Fibroblast of mammary gland (primary cell): ENCODE results near the gene MYO10.

Experiments used
- DNase-seq: peaks from one replicate; pipeline ENCODE4 v3.0.0-alpha.2; 2010; ENCODE audit warnings: low read depth
- H3K4me3 ChIP-seq: 2 replicates; pipeline ENCODE4 v1.5.1; 2011; ENCODE audit warnings: low read depth, mild to moderate bottlenecking, low read length, moderate library complexity; ENCODE audit not compliant: control insufficient read depth
- CTCF ChIP-seq: conservative IDR thresholded peaks from 2 replicates; pipeline ENCODE4 v1.5.1; 2011; ENCODE audit warnings: low read depth, low read length, inconsistent platforms; ENCODE audit not compliant: control insufficient read depth, insufficient read depth

Gene MYO10

GRCh38 chr5:16866795-16867576 is 69.1 kb downstream of the MYO10 start:
- no peak for DNase-seq
- no peak overlapping the region for H3K4me3 ChIP-seq
- TF ChIP-seq CTCF, result no peak

DNA sequence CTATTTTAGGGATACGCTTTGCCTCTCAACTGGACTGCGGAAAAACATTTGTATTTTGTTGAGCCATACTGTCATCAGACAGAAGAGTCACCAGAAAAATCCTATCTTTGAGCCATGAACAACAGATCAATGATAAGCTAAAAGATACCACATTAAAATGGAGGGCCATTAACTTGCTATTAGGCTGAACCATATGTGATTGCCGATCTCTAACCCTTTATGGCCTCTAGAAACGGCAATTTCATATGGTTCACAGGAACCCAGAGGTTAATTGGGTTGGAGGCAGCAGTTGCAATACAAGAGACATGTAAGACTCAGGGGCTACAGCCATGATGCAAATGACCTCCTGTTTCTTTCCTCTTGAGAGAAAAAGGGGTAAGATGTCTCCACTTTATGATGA is 69.8 kb downstream of the MYO10 start:
- no peak for TF ChIP-seq CTCF
- no peak overlapping the region for H3K4me3 ChIP-seq
- no peak for DNase-seq

- no peak for DNase-seq
- no peak for TF ChIP-seq CTCF
- H3K4me3 ChIP-seq, result no peak overlapping the region
Measured at GRCh38 chr5:16865151-16865550, 70.9 kb downstream of the MYO10 start.

DNA sequence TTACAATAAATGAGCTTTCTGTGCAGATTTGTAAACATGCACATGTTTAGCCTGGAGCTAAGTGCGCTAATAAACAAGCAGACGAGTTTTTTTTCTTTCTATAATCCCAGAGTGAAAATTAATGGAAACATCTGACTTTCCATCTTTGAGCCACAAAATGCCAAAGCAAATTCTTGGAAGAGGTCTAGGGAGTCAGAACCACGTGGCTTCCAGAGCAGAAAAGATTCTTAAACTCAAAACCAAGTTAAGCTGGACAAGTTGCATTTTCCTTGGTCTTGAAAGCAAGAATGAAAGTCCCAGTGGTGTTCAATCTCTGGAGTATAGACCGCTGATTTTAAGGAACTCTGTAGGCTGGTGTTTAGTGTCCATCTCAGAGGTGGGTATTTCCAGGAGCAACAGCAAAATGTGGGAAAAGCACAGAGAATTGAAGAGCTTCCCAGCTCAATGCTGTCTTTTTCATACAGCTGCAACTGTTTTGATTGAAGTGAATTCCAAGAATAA is 71.4 kb downstream of the MYO10 start:
- H3K4me3 ChIP-seq, result no peak overlapping the region
- DNase-seq, result peak; percentile 24
- TF ChIP-seq CTCF, result no peak

DNA sequence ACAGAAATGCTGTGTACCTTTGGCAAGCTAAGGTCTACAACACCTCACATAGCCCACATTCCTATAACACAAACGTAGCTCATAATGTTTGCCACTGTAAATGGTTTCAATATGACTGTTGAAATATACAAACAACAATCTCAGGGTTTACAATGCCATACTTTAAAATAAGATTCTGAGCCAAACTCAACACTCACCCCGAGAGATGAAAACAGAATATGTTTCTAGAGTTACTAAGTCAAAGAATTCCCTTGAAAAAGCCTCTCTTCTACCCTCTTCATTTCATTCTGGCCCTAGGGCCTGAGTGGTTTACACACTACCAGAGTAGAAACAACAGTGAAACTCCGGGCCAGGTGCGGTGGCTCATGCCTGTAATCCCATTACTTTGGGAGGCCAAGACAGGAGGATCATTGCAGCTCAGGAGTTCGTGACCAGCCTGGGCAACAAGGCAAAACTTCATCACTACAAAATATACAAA is 72.6 kb downstream of the MYO10 start:
- no peak for TF ChIP-seq CTCF
- no peak for DNase-seq
- H3K4me3 ChIP-seq, result no peak overlapping the region

DNA sequence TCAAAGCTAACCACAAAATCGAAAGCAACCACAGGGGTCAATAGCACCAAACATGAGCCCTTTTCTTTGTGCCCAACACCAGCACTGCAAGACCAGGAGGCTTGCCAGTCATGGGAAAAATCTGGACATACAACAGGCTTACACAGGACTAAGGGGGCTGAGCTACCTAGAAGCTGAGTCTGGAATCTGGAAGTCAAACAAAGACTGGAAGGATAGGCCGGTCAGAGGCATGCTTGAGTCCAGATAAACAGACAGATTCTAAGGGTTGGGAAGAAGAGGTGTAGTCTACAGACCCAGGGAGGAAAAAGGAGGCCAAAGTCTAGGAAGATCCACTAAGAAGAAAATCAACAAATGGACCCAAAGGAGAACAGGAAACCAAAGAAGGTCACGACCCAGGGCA is 73.3 kb downstream of the MYO10 start:
- TF ChIP-seq CTCF, result no peak
- no peak overlapping the region for H3K4me3 ChIP-seq
- no peak for DNase-seq
